Transverse colon (tissue), 4 donors: Measurements from ENCODE around the gene SET. TPM values are rescaled to one million over a fixed set of nuclear protein-coding genes. Genes with fewer than 3 reads are reported as not detected.
"Not testable (repeated sequence)": the region's sequence is repeated elsewhere in the genome, so short reads cannot be mapped to it uniquely, and the experiment has no call there.

Experiments used
- DNase-seq: peaks from one replicate; pipeline ENCODE4 v3.0.0-alpha.2; 2019
- H3K27ac ChIP-seq, 4 donors: fragments of 200-600 bp; sonication (generic); 2 replicates each; pipeline ENCODE4 v1.5.1; 2016 to 2018; ENCODE audit warnings: inconsistent platforms in 4 of 4
- H3K27me3 ChIP-seq: fragments of 200-600 bp; sonication (generic); 2 replicates; pipeline ENCODE4 v1.5.1; 2017; ENCODE audit warnings: inconsistent platforms
- H3K36me3 ChIP-seq, 4 donors: fragments of 200-600 bp; sonication (generic); 2 replicates each; pipeline ENCODE4 v1.5.1; 2017 to 2019; ENCODE audit warnings: inconsistent platforms in 4 of 4
- H3K4me1 ChIP-seq, 4 donors: fragments of 200-600 bp; sonication (generic); 2 replicates each; pipeline ENCODE4 v1.5.1; 2017 to 2020; ENCODE audit warnings: inconsistent platforms in 4 of 4
- H3K4me3 ChIP-seq, 4 donors: fragments of 200-600 bp; sonication (generic); 1 replicate in 1 of 4; 2 replicates in 3 of 4; pipeline versions ENCODE4 v1.5.1 to v1.6.1; 2017 to 2019; ENCODE audit warnings: inconsistent platforms in 4 of 4
- H3K9me3 ChIP-seq, 2 donors: fragments of 200-600 bp; sonication (generic); 2 replicates each; pipeline ENCODE4 v1.5.1; 2017 to 2019; ENCODE audit warnings: inconsistent platforms in 2 of 2
- EP300 ChIP-seq: sonication (generic); formaldehyde crosslinking; IDR thresholded peaks from one replicate; pipeline ENCODE4 v1.6.1; 2017; ENCODE audit warnings: antibody characterized with exemption, low read depth
- POLR2A ChIP-seq: fragments of 450-650 bp; IDR thresholded peaks from one replicate; pipeline ENCODE4 v1.6.1; 2016; ENCODE audit warnings: antibody characterized with exemption, mild to moderate bottlenecking, moderate library complexity
- POLR2AphosphoS5 ChIP-seq, 3 donors: sonication (generic); formaldehyde crosslinking; IDR thresholded peaks; one replicate each; pipeline ENCODE4 v1.6.1; 2016; ENCODE audit warnings: antibody characterized with exemption in 3 of 3
- WGBS, 2 donors: methylation state at CpG; one replicate each; pipeline ENCODE4 v1.1.5; 2018; ENCODE audit warnings: low coverage in 1 of 2; 5-methylcytosine and 5-hydroxymethylcytosine counted together
- in situ Hi-C, 4 donors: fragments of 200-750 bp; cut with MboI; loops; one replicate each; pipeline versions ENCODE4 v1.15.0 to v1.15.1; 2017; ENCODE audit warnings: low sequenced_read_pairs in 3 of 4, low pct_ligation_motif_present in 1 of 4, low pct_unique_long_range_greater_than_20kb in 1 of 4
- intact Hi-C: fragments of 100-400 bp; cut with DNase I; formaldehyde crosslinking; loops from one replicate; pipeline ENCODE4 v1.15.1; 2023; ENCODE audit warnings: low total_unique reads
- total RNA-seq, 4 donors: library from RNA; depleted of rRNA; stranded (reverse); fragments of >200 nt; gene quantifications; one replicate each; pipeline ENCODE4 v1.1.0, GENCODE V29; 2016
- TF ChIP-seq, protein P1 (sequence below), 5 experiments: fragments of 200-600 bp in 3 of 5; fragments of 450-650 bp in 2 of 5; sonication (generic) in 3 of 5; IDR thresholded peaks; 1 replicate in 2 of 5; 2 replicates in 3 of 5; pipeline ENCODE4 v1.5.1; 2016 to 2017; ENCODE audit warnings: antibody characterized with exemption in 5 of 5, inconsistent platforms in 3 of 5, mild to moderate bottlenecking in 2 of 5, moderate library complexity in 1 of 5

Gene SET
- total RNA-seq, 4 donors from 2014 or later = 29.2 to 153 (median 64.4) TPM

DNA sequence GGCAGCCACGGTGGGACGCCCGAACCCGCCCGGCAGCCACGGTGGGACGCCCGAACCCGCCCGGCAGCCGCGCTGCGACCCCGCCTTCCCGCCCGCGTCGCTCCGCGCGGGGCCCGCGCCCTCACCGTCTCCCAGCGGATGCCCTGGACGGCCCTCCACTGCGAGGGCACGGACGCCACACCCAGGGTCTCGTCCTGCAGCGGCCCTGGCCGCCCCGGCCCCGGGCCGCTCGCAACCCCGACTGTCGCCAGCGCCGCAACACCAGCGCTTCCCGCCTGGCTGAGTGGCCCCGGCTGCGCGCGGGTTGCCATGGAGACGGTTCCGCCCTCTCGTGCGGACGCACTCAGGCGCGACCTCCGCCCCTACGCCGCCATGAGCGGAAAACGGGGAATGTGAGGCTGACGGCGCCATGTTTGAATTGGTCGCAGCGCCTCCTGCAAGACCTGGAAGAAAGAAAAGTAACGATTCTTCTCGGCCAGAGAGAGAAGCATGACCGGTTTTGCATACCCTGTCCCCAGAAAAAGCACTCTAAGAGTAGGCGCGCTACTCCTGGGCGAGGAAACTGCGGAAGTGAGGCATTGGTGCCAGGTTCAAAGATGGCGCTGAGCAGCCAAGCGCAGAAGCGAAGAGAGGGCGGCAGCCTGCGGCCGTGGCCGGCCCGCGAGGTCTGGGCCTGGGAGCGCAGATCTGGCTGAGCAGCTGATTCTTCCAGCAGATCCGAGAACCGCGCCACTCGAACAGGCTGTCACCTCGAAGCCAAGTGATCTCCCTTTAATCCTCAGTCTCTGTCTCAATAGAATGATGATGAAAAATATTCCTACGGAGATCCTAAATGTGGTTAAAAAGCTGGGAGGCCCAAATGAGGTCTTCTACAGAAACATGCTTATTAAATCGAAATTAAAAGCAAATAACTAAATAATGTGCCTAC lies 32.3 kb upstream of the SET start, which contains the start of gene DYNC2I2:
TSS of gene DYNC2I2 (minus strand) at position 432 of the 928 bp plus-strand sequence. CDS start at position 311, 121 bp downstream.
- Histone ChIP-seq H3K4me3 (peak within 1 kb of the TSS; percentile 48 to 87 (median 82)), H3K9me3 (no peaks in the 10 kb centered on the region), H3K4me1 (peaks cover 0 to 11% (median 8%) of the 10 kb centered on the region in 4 donors), H3K36me3 (no peaks in the 10 kb centered on the region), H3K27ac (peak within 1 kb of the TSS; percentile 92 to 99 (median 96)), H3K27me3 (no peaks in the 10 kb centered on the region)
- WGBS, 2 donors = 0 to 3% methylated on average over 5 to 86 of the region's 86 CpGs
- intact Hi-C loops = loop anchor here (2.0 kb wide), 1 partner anchor 32 kb away; the partner anchor contains the start of gene SET
- peak; percentile 60 to 77 (median 70) for TF ChIP-seq POLR2AphosphoS5 (IDR thresholded peaks at IDR 0.05)
- TF ChIP-seq, protein P1, sequence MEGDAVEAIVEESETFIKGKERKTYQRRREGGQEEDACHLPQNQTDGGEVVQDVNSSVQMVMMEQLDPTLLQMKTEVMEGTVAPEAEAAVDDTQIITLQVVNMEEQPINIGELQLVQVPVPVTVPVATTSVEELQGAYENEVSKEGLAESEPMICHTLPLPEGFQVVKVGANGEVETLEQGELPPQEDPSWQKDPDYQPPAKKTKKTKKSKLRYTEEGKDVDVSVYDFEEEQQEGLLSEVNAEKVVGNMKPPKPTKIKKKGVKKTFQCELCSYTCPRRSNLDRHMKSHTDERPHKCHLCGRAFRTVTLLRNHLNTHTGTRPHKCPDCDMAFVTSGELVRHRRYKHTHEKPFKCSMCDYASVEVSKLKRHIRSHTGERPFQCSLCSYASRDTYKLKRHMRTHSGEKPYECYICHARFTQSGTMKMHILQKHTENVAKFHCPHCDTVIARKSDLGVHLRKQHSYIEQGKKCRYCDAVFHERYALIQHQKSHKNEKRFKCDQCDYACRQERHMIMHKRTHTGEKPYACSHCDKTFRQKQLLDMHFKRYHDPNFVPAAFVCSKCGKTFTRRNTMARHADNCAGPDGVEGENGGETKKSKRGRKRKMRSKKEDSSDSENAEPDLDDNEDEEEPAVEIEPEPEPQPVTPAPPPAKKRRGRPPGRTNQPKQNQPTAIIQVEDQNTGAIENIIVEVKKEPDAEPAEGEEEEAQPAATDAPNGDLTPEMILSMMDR (IDR thresholded peaks at IDR 0.05) = peak in 1 of 5 experiments; percentile 14
- TF ChIP-seq EP300 = no peak
- peak; percentile 60 for TF ChIP-seq POLR2A
- in situ Hi-C loops = no loop called here
- peak; percentile 98 for DNase-seq

DNA sequence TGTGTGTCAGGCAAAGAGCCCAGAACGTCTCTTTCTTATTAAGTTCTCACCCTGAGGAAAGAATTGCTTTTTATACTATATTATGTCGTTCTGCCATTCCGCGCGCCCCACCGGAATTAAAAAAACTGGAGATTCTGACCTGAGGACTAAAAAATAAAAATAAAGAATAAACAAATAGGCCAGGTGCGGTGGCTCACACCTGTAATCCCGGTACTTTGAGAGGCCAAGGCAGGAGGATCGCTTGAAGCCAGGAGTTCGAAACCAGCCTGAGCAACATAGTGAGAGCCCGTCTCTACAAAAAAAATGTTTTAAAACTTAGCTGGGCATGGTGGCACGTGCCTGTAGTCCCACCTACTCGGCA lies 31.7 kb upstream of the SET start:
- in situ Hi-C loops = no loop called here
- DNase-seq = no peak
- peak overlapping the region in 2 of 4 donors; percentile 84 to 87 for H3K4me3 ChIP-seq
- intact Hi-C loops = loop anchor here (2.0 kb wide), 1 partner anchor 31 kb away; the partner anchor contains the start of gene SET
- H3K9me3 ChIP-seq = no peaks in the 10 kb centered on the region
- H3K27ac ChIP-seq = peak overlapping the region; percentile 92 to 99 (median 96)
- no peaks in the 10 kb centered on the region for H3K36me3 ChIP-seq
- TF ChIP-seq, protein P1 (IDR thresholded peaks at IDR 0.05) = no peak
- TF ChIP-seq EP300 (no peak), POLR2AphosphoS5 (IDR thresholded peaks at IDR 0.05) (no peak)
- WGBS, 2 donors = 94 to 99% methylated on average over 11 to 13 of the region's 13 CpGs
- no peaks in the 10 kb centered on the region for H3K27me3 ChIP-seq
- H3K4me1 ChIP-seq = peaks cover 0 to 11% (median 8%) of the 10 kb centered on the region in 4 donors

DNA sequence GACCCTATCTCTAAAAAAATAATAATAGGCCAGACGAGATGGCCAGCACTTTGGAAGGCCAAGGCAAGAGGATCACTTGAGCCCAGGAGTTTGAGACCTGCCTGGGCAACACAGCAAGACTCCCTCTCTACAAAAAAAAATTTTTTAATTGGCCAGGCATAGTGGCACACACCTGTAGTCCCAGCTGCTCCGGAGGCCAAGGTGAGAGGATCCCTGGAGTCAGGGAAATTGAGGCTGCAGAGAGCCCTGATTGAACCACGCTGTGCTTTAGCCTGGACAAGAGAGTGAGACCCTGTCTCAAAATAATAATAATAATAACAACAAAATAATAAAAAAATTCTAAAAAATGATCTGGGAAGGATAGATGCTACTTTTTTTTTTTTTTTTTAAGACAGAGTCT lies 31.2 kb upstream of the SET start:
- intact Hi-C loops (loop anchor here (2.0 kb wide), 1 partner anchor 31 kb away; the partner anchor contains the start of gene SET), in situ Hi-C loops (no loop called here)
- H3K36me3 ChIP-seq = no peaks in the 10 kb centered on the region
- WGBS, 2 donors = 94 to 100% methylated on average over 2 to 3 of the region's 3 CpGs
- no peak overlapping the region for H3K4me3 ChIP-seq
- H3K27ac ChIP-seq = no peak overlapping the region
- H3K4me1 ChIP-seq = peaks cover 0 to 11% (median 8%) of the 10 kb centered on the region in 4 donors
- no peaks in the 10 kb centered on the region for H3K9me3 ChIP-seq
- H3K27me3 ChIP-seq = no peaks in the 10 kb centered on the region
- TF ChIP-seq, protein P1 (IDR thresholded peaks at IDR 0.05) = no peak
- no peak for TF ChIP-seq EP300
- TF ChIP-seq POLR2AphosphoS5 (IDR thresholded peaks at IDR 0.05) = no peak
- no peak for TF ChIP-seq POLR2A
- no peak for DNase-seq

DNA sequence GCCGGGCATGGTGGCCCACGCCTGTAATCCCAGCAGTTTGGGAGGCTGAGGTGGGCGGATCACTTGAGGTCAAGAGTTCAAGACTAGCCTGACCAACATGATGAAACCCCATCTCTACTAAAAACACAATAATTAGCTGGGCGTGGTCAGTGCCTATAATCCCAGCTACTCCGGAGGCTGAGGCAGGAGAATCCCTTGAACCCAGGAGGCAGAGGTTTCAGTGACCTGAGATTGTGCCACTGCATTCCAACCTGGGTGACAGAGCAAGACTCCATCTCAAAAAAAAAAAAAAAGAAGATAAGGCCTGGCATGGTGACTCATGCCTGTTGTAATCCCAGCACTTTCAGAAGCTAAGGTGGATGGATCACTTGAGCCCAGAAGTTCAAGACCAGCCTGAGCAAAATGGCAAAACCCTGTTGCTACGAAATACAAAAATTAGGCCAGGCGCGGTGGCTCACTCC lies 22.5 kb upstream of the SET start:
- H3K36me3 ChIP-seq, DNase-seq, H3K27me3 ChIP-seq, H3K27ac ChIP-seq, in situ Hi-C loops, H3K9me3 ChIP-seq, H3K4me3 ChIP-seq, intact Hi-C loops, H3K4me1 ChIP-seq: not testable (repeated sequence)
- WGBS, 2 donors = 86 to 93% methylated on average over 6 to 8 of the region's 8 CpGs
